GM21367 (cell line): ENCODE results near the gene MCM10.
"Not testable (repeated sequence)": the region's sequence is repeated elsewhere in the genome, so short reads cannot be mapped to it uniquely, and the experiment has no call there.

Source experiments
- ATAC-seq: cut with Tn5 transposase; IDR thresholded peaks from one replicate; pipeline ENCODE4 v1.9.1; 2021; ENCODE audit not compliant: unreplicated experiment

MCM10 gene

DNA sequence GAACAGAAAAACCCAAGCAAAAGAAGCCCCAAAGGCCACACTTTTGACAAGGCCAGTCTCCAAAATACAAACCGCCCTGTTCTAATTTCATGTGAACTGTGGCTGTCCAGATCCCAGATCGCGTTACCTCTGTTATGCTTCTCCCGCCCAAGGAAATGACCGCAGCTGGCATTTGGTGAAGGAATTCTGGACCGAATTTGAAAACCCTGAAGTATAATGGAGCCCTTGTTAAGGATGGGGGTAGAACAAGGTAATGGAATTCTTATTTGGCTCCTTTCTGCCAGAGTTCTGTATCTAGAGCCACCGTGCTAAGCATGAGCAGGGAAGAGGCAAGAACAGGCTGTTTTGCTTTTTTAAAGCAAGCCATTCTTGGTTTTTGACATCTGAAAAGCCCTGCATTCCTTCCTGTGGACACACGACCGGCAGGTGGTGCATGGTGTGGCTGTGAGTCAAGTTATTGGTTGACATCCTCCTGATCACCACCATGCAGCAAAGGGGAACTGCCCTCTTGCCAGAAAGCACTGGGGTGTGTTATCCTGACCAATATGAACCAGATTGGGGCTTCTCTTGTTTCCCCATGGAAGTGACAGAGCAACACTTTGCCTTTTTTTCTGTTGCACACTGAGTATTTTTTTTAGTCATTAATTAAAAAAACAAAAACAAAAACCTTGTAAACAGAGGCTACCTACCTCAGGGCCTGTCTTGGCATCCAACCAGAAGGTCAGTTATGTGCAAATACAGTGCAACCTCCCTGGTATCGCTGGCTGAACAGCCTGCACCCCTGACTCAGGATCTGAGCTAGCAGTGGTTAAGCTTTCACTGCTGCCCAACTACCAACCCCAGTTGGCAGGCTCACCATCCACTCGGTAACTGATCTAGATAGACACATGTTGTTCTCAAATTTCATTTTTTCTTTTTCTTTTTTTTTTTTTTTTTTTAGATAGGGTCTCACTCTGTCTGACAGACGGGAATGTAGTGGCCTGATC is 58.6 kb downstream of the MCM10 start:
- ATAC-seq, result no peak

DNA sequence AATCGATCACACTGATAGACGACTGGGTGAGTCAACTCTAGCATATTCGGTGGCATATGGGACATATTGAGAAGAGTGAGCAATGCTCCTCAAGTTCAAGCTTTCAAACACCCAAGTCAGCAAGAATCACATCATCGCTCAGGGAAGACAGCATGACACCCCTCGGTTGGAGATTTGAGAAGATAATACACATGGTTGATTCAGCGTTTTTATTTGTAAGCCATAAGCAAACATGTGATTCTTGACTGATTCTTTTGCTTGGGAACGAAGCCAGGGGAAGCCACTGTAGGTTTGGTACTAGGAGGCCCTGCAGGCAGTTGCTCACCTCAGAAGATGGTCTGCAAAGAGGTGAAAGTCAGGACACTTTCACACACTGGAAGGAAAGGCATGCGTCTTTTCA is 60.2 kb downstream of the MCM10 start:
- ATAC-seq, result no peak

DNA sequence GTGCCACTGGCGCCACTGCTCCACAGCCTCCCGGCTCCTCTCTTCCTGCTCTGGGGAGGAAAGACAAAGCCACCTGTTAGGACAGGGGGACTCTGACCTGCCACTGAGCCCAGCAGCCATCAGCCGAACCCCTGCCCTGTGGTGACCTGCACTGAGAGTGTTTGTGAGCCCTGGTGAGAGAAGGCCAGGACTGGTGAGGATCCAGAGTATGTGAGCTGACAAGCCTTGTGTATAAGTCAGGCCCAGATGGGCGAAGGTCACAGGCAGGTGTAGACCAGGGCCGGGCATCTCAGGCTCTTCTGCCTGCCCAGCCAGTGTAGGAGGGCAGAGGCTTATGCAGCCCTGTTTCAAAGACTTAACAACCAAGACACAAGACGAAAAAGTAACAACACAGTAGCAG is 60.8 kb downstream of the MCM10 start:
- no peak for ATAC-seq

DNA sequence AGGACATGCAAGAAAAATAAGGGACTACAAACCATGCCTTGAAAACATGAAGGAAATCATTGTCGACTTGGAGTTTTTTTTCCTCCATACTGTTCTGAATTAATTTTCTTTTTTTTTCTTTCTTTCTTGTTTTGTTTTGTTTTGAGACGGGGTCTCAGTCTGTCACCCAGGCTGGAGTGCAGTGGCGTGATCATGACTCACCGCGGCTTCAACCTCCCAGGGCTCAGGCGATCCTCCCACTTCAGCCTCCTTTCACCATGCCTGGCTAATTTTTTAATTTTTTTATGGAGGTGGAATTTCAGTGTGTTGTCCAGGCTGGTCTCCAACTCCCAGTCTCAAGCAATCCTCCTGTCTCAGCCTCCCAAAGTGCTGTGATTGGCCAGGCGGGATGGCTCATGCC is 61.2 kb downstream of the MCM10 start:
- no peak for ATAC-seq

DNA sequence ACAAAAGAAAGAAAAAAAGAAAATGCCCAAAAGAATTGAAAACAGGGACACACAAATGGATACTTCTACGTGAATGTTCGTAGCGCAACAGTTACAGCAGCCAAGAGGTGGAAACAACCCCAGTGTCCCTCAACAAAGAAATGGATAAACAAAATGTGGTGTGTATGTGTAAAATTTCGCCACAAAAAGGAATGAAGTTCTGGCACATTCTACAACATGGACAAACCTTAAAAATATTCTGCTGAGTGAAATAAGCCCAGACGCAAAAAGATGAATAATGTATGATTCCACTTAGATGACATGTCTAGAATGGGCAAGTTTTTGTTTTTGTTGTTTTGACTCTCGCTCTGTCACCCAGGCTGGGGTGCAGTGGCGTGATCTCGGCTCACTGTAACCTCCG is 61.9 kb downstream of the MCM10 start:
- no peak for ATAC-seq

DNA sequence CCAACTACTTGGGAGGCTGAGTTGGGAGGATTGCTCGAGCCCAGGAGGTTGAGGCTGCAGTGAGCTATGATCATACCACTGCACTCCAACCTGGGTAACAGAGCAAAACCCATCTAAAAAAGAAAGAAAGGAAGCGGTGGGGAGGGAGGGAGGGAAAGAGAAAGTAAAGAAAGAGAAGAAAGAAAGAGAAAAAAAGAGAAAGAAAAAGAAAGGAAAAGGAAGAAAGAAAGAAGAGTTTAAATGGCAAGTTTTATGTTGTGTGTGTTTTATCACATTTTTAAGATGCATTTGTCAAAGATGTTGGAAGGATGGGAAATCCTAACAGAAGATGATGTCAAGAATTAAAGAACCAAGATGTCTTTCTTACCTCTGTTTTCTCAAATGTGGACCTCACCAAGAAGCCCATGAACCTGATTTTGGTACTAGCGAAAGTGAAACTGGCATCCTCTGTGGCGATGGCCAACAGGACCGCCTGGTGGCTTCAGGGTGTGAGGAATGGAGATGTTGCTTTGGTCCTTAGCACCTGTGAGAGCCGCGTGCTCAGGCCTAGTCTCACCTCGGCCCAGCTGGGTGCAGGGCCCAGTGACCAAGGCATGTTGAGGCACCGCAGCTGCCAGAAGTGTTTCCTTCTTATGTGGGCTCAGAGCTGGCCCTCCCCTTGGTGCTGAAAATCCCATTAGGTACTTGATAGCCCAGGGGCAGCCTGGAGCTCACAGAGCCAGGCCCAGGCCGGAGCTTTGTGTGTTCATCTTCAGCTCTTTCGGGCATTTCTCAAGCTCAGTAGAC is 63.0 kb downstream of the MCM10 start:
- no peak for ATAC-seq

DNA sequence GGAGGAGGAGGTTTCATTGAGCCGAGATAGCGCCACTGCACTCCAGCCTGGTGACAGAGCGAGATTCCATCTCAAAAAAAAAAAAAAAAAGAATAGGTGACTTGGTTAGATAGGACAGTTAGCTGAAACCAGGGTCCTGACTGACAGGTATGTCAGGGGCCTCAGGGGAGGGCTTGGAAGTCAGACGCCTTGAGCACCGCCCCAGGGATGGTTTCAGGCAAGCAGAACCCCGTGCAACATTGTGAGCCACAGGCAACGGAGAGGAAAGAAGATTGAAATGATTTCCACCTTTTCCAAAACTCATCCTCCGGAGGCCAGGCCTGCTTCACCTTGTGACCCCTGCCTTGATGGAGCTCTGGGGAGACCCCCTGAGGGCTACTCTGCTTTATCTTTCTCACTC is 64.2 kb downstream of the MCM10 start:
- no peak for ATAC-seq

DNA sequence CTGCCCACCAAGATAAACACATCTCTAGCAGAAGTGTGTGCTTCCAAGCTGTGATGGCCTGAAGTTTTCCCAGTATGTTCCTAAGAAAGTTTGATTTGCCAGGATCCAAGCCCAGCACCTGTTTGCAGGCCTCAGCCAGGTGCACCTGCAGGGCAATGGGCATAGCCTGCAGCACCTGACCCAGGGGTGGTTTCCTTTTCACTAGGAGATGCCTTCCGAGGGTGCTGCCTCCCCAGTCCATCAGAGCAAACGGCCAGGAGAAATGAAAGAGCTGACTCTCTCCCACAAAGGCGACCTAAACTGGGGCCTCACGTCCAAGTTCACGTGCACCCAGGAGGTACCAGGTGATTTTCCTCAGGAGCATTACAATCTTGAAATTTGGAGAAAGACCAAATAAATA is 65.7 kb downstream of the MCM10 start:
- no peak for ATAC-seq

DNA sequence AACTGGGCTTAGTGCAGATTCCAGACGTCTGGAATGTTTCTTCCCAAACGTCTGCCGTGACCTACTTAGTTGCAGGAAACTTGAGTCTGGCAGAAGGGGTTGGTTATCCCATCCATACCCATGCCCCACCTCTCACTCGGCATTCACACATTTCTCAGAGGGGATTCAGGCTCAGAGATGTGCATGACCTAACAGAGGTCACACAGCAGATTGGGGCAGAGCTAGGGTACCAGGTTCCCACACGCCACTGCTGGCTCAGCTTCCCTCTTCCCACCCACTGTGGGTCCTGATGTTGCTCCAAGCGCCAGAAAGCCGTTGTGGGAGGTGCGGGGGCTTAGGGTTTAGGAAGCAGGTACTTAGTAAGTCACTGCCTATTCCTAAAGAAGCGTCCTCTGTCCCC is 69.8 kb downstream of the MCM10 start:
- ATAC-seq, result no peak

DNA sequence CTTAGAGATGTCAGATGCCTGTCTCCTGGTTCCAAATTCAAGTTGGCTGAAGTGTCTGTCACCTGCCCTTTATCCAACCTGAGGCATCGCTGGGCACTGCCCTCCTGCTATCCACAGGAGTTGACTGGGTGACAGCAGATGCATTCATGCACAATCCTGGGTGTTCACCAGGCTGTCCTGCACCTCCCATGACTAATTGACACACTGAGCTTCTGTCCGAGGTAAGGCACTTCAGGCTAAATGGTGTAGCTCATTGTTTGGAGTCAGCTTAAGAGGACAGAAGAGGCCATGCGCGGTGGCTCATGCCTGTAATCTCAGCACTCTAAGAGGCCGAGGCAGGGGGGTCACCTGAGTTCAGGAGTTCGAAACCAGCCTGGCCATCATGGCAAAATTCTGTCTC is 70.5 kb downstream of the MCM10 start:
- ATAC-seq, result no peak

DNA sequence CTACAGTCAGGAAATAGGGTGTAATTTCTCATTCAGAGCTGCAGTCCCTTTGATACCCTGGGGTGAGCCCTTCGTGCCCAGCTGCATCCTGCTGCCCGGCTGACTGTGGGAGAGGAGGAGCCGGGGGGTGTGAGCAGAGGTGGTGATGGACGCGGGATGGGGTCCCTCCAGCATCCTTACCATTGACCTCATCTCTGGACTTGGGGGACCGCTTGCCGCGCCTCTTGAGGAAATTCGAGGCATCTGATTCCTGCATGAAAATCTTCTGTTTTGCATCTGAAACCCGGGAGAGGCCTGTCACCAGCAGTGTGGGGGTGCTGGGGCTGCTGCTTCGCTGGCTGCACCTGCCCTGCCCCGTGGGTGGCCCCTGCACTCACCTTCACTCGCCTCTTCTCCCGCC is 72.0 kb downstream of the MCM10 start:
- ATAC-seq, result no peak

DNA sequence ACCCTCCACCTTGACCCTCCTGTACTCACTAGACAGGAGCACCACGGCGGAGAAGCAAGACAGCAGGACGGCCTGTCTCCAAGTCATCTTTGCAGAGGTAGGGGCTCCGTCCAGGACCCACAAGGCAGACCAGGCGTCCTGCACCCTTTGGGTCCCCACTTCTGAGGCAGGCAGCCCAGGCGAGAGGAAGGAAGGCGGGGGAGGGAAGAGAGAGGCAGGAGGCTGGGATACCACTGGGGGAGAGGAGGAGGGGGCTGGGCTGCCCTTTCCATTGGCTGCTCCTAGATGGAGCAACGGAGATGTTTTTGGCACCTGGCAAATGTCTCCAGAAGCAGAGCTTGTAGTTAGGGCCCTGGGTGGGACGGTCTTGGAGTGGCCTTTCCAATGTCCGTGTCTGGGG is 72.8 kb downstream of the MCM10 start, which contains the start of gene UCMA:
TSS of gene UCMA (minus strand) at position 203 of the 400 bp plus-strand sequence. CDS start at position 87, 116 bp downstream.
- ATAC-seq, result no peak

DNA sequence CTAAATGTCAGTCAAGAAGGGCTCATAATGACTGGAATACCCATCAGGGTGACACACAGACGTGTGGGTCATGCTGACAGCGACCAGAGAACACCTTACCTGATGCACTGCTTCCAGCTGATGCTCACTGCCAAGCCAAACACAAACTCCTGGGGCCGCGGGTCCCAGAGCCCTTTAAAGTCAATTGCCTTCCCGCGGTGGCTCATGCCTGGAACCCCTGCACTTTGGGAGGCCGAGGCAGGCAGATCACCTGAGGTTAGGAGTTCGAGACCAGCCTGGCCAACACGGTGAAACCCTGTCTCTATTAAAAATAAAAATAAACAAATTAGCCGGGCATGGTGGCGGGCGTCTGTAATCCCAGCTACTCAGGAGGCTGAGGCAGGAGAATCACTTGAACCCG is 73.4 kb downstream of the MCM10 start:
- not testable (repeated sequence) for ATAC-seq

DNA sequence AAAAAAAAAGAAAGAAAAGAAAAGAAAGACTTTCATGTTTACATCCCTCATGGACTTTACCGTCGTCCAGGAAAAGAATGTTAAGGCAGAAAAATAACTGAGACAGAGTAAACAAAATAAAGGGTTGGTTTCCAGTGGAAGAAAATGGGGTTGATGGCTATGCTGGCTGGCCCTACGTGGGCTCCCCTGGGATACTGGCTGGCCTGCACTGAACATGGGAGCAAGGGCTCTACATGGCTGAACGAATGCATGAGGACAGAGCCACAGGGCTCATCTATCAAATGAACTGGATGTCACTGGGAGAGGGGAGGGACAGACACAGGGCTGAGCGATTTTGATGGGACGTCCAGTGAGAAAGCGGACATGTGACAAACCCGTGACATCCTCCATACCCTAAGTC is 75.3 kb downstream of the MCM10 start:
- no peak for ATAC-seq

DNA sequence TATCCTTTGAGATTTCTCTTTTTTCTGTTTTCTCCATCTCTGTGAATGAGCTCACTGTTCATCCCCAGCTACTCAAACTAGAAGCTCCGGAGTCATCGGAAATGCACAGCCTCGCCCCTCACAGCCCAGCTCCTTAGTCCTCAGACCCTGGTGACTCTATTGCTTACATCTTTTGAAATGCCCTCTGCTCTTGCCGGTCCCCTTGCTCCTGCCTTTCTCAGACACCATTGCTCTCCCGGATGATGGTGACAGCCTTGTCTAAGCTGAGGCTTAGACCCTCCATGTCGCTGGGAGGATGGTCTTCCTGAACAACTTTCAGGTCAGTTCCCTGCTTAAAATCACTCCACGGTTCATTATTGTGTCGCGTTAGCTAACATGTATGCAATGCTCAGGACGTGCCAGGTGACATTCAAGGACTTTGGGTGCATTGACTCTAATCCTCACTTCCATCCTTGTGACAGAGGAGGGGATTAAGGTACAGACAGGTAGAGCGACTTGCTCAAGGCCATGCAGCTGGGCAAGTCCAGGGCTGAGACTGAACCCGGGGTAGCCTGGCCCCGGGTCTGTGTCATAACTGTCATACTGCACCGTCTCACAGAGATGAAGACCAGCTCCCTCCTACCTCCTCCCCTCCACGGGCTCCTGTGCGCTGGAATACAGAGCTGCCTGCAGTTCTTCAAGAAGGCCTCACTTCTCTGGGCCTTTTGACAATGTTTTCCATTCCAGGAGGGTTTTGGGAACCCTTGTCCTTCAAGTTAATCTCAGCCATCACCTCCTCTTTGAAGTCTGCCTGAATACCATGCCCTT is 77.1 kb downstream of the MCM10 start:
- no peak for ATAC-seq

DNA sequence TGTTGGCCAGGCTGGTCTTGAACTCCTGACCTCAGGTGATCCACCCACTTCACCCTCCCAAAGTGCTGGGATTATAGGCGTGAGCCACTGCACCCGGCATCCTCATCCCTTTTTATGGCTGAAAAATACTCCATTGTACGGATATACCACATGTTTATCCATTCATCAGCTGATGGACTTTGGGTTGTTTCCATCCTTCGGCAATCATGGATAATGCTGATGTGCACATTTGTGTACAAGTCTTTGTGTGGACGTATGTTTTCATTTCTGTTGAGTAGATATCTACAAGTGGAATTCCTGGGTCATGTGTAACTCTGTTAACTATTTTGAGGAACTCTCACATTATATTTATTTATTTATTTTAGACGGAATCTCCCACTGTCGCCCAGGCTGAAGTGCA is 78.6 kb downstream of the MCM10 start:
- ATAC-seq, result no peak

DNA sequence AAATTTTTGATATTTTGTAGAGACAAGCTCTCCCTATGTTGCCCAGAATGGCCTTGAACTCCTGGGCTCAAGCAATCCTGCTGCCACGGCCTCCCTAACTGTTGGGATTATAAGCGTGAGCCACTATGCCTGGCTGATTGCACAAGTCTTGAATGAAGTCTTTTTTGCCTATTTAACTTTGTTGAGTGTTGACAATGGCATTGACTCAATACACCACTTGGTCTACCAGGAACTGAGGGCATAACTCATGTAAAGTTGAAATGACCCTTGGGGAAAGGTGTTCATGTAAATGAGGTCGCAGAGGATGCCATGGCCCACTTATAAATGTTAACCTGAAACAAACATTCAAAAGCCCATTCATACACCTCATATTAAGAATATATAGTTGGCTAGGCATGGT is 80.3 kb downstream of the MCM10 start:
- ATAC-seq, result no peak

DNA sequence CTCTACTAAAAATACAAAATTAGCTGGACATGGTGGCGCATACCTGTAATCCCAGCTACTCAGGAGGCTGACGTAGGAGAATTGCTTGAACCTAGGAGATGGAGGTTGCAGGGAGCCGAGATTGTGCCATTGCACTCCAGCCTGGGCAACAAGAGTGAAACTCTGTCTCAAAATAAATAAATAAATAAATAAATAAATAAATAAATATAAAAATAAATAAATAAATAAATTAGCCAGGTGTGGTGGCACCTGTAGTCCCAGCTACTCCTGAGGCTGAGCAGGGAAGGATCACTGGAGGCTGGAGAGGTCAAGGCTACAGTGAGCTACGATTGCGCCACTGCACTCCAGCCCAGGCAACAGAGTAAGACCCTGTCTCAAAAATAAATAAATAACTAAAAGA is 80.9 kb downstream of the MCM10 start:
- not testable (repeated sequence) for ATAC-seq

DNA sequence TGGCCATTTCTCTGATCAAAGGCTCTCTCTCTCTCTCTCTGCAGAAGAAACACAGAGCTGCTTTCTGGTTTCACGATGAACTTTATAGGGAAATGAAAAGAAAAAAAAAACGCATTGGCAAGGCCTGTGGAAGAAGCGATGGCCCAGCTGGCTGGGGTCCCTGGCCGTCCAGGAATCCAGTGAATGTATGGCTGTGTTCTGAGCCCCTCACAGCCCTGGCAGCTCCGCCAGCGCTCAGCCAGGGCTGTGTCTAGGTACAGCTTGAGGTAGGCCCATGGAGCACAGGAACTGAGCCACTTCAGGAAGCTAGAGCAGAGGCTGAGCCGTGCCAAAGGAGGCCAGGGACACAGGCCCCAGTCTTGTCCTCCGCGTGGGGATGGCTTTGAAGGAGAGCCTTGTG is 85.9 kb downstream of the MCM10 start:
- no peak for ATAC-seq

DNA sequence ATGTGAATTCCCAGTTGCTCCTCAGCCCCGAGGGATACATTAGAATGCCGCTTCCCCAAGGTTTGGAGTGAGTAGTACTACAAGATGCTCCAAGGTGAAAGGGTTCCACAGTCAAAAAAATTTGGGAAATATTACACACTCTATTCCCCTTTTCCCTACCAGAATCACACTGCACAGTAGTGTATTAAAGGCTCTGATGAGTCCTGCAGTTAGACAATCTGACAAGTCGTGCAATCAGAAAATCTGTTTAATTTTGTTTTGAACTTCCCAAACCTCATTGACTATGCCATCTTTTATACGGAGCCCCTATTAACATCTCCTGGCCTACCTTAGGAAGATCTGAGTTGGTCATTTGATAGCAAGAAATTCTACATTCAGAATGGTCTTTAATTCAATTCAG is 86.4 kb downstream of the MCM10 start:
- no peak for ATAC-seq

DNA sequence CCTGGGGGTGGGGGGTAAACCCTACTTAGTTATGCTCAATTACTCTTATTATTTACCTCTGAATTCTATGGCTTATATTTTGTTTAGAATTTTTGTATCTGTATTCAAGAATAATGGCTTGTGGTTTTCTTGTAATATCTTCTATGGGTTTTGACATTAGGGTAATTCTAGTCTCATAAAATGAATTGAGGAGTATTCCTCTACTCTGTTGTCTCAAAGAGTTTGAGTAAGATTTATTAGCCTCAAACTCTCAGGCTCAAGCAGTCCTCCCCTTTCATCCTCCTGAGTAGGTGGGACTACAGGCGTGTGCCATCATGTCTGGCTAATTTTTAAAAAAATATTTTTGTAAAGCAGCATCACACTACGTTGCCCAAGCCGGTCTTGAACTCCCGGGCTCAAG is 92.4 kb downstream of the MCM10 start:
- no peak for ATAC-seq
